Measurements from ENCODE around the gene CD44. TPM values are rescaled to one million over a fixed set of nuclear protein-coding genes. Genes with fewer than 3 reads are reported as not detected.

CD44 gene
- total RNA-seq, 1 experiment from 2014 or later, result 0.86 TPM

- no peak overlapping the region for H3K27ac ChIP-seq (ENCODE audit: low read length)
- DNase-seq, result no peak
- no peak overlapping the region for H2AFZ ChIP-seq (ENCODE audit: low read length)
- no peak overlapping the region for H3K9ac ChIP-seq (ENCODE audit: low read length)
- H3K4me2 ChIP-seq (ENCODE audit: low read depth, low read length, poor library complexity, severe bottlenecking), result no peak overlapping the region
- no peaks in the 10 kb centered on the region for H3K36me3 ChIP-seq (ENCODE audit: insufficient read depth, low read length)
- no peaks in the 10 kb centered on the region; the same call in 1 of the 2 replicates for H4K20me1 ChIP-seq (ENCODE audit: insufficient read depth, low read depth, low read length)
- H3K4me1 ChIP-seq (ENCODE audit: low read length), result peaks cover 13% of the 10 kb centered on the region
- H3K79me2 ChIP-seq (ENCODE audit: low read length), result no peaks in the 10 kb centered on the region
- no peaks in the 10 kb centered on the region for H3K9me2 ChIP-seq (replicated peaks; ENCODE audit: insufficient read depth, low read length)
- H3K9me3 ChIP-seq (ENCODE audit: low read length), result no peaks in the 10 kb centered on the region
- H3K4me3 ChIP-seq (ENCODE audit: low read length), result no peak overlapping the region
- no peaks in the 10 kb centered on the region for H3K27me3 ChIP-seq (ENCODE audit: low read length)
These were observed 28.5 kb downstream of the CD44 start for GRCh38 chr11:35167426-35167954.

DNA sequence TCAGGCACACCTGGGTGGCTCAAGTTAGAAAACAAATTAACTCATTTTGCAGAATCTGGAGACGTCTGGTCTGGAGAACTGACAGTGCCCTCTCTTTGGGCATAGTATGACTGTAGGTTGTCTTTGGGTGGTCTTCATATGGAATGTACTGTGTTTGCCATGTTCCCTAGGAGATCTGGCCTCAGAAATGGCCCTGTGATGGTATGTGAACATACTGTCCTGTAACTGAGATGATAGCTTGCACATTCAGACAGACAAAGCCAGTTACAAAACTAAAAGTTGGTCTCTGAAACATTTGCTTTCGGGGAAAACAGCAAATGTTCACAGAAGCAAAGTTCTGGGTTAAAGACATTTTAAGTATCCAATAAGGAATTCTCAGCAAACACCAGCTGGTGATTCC, 29.7 kb downstream of the CD44 start:
- Histone ChIP-seq H3K4me2 (ENCODE audit: low read depth, low read length, poor library complexity, severe bottlenecking) (no peak overlapping the region), H3K4me3 (ENCODE audit: low read length) (no peak overlapping the region), H3K9ac (ENCODE audit: low read length) (no peak overlapping the region), H2AFZ (ENCODE audit: low read length) (no peak overlapping the region), H3K4me1 (ENCODE audit: low read length) (peaks cover 12% of the 10 kb centered on the region), H3K79me2 (ENCODE audit: low read length) (no peaks in the 10 kb centered on the region), H3K27ac (ENCODE audit: low read length) (no peak overlapping the region), H4K20me1 (ENCODE audit: insufficient read depth, low read depth, low read length) (no peaks in the 10 kb centered on the region; the same call in 1 of the 2 replicates), H3K9me3 (ENCODE audit: low read length) (no peaks in the 10 kb centered on the region), H3K36me3 (ENCODE audit: insufficient read depth, low read length) (no peaks in the 10 kb centered on the region), H3K9me2 (replicated peaks; ENCODE audit: insufficient read depth, low read length) (no peaks in the 10 kb centered on the region), H3K27me3 (ENCODE audit: low read length) (no peaks in the 10 kb centered on the region)
- no peak for DNase-seq

GRCh38 chr11:35169112-35169511, 30.1 kb downstream of the CD44 start:
- no peak overlapping the region for H3K4me3 ChIP-seq (ENCODE audit: low read length)
- no peak overlapping the region for H3K9ac ChIP-seq (ENCODE audit: low read length)
- H3K27me3 ChIP-seq (ENCODE audit: low read length), result no peaks in the 10 kb centered on the region
- no peak for DNase-seq
- H3K4me2 ChIP-seq (ENCODE audit: low read depth, low read length, poor library complexity, severe bottlenecking), result no peak overlapping the region
- H3K27ac ChIP-seq (ENCODE audit: low read length), result no peak overlapping the region
- peaks cover 8% of the 10 kb centered on the region for H3K4me1 ChIP-seq (ENCODE audit: low read length)
- H3K9me3 ChIP-seq (ENCODE audit: low read length), result no peaks in the 10 kb centered on the region
- no peaks in the 10 kb centered on the region for H3K9me2 ChIP-seq (replicated peaks; ENCODE audit: insufficient read depth, low read length)
- no peak overlapping the region for H2AFZ ChIP-seq (ENCODE audit: low read length)
- no peaks in the 10 kb centered on the region for H3K36me3 ChIP-seq (ENCODE audit: insufficient read depth, low read length)
- no peaks in the 10 kb centered on the region for H3K79me2 ChIP-seq (ENCODE audit: low read length)
- no peaks in the 10 kb centered on the region; the same call in 1 of the 2 replicates for H4K20me1 ChIP-seq (ENCODE audit: insufficient read depth, low read depth, low read length)

DNA sequence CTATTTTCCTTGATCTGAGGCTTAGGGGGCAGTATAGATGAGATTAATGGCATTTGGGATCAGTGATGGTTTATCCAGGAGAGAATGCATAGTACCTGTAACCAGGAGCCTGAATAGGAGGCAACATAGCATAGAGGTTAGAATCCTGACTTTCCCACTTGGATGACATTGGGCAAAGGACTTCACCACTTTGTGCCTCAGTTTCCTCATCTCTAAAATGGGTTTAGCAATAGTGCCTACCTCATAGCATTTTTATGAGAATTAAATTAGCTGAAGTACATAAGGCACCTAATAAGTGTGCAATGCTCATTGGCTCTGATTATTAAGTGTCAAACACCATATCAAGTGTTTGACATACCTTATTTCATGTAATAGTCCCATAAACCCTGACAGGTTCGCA, 30.8 kb downstream of the CD44 start:
- Histone ChIP-seq H3K4me1 (ENCODE audit: low read length) (peaks cover 8% of the 10 kb centered on the region), H3K4me2 (ENCODE audit: low read depth, low read length, poor library complexity, severe bottlenecking) (no peak overlapping the region), H2AFZ (ENCODE audit: low read length) (no peak overlapping the region), H3K36me3 (ENCODE audit: insufficient read depth, low read length) (no peaks in the 10 kb centered on the region), H3K27me3 (ENCODE audit: low read length) (no peaks in the 10 kb centered on the region), H3K9me3 (ENCODE audit: low read length) (no peaks in the 10 kb centered on the region), H3K4me3 (ENCODE audit: low read length) (no peak overlapping the region), H4K20me1 (ENCODE audit: insufficient read depth, low read depth, low read length) (no peaks in the 10 kb centered on the region; the same call in 1 of the 2 replicates), H3K79me2 (ENCODE audit: low read length) (no peaks in the 10 kb centered on the region), H3K27ac (ENCODE audit: low read length) (no peak overlapping the region), H3K9ac (ENCODE audit: low read length) (no peak overlapping the region), H3K9me2 (replicated peaks; ENCODE audit: insufficient read depth, low read length) (no peaks in the 10 kb centered on the region)
- no peak for DNase-seq

DNA sequence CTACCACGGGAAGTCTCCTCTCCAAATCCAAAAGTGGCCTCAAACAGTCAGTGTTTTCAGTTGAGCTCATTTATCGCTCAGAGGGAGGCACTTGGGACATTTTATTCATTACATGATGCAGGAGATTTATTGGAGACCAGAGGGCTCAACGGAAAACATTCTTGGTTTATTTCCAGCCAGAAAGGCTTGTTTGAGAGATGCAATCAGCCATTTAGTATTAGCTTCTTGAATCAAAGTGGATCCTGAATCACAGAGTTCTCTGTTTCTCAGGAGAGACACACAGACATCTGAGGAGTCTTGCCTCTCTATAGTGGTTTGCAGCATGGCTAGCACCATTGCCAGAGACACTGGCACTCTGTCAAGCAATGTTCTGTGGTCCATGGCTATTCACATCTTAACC, 31.5 kb downstream of the CD44 start:
- Histone ChIP-seq H3K4me3 (ENCODE audit: low read length) (no peak overlapping the region), H3K27me3 (ENCODE audit: low read length) (no peaks in the 10 kb centered on the region), H3K27ac (ENCODE audit: low read length) (no peak overlapping the region), H3K9me2 (replicated peaks; ENCODE audit: insufficient read depth, low read length) (no peaks in the 10 kb centered on the region), H2AFZ (ENCODE audit: low read length) (no peak overlapping the region), H3K9ac (ENCODE audit: low read length) (no peak overlapping the region), H4K20me1 (ENCODE audit: insufficient read depth, low read depth, low read length) (no peaks in the 10 kb centered on the region; the same call in 1 of the 2 replicates), H3K4me1 (ENCODE audit: low read length) (peaks cover 8% of the 10 kb centered on the region), H3K9me3 (ENCODE audit: low read length) (no peaks in the 10 kb centered on the region), H3K4me2 (ENCODE audit: low read depth, low read length, poor library complexity, severe bottlenecking) (no peak overlapping the region), H3K79me2 (ENCODE audit: low read length) (no peaks in the 10 kb centered on the region), H3K36me3 (ENCODE audit: insufficient read depth, low read length) (no peaks in the 10 kb centered on the region)
- DNase-seq, result no peak

DNA sequence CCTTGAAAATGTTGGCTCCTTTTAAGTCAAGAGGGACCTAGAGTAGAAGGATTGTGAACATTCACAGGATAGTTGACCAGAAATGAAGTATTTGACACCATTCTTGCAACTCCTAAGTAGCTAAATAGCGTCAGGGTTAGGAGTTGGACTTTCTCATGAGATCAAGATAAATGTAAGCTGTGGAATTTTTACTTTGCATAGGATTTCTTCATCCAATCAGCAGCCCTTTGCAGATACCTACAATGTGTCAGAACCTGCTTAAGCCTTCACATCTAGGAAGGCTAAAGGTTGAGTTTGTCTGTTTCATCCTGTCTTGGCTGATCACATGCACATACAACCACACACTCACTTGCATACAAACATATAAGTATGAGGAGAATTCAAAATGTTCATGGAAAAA, 32.3 kb downstream of the CD44 start:
- Histone ChIP-seq H3K9me3 (ENCODE audit: low read length) (no peaks in the 10 kb centered on the region), H3K4me1 (ENCODE audit: low read length) (peaks cover 8% of the 10 kb centered on the region), H3K79me2 (ENCODE audit: low read length) (no peaks in the 10 kb centered on the region)

GRCh38 chr11:35173011-35173511, 34.1 kb downstream of the CD44 start:
- Histone ChIP-seq H3K27me3 (ENCODE audit: low read length) (no peaks in the 10 kb centered on the region), H3K9me2 (replicated peaks; ENCODE audit: insufficient read depth, low read length) (no peaks in the 10 kb centered on the region), H3K27ac (ENCODE audit: low read length) (no peak overlapping the region), H4K20me1 (ENCODE audit: insufficient read depth, low read depth, low read length) (no peaks in the 10 kb centered on the region), H3K79me2 (ENCODE audit: low read length) (no peaks in the 10 kb centered on the region), H3K9me3 (ENCODE audit: low read length) (no peaks in the 10 kb centered on the region), H2AFZ (ENCODE audit: low read length) (no peak overlapping the region), H3K4me2 (ENCODE audit: low read depth, low read length, poor library complexity, severe bottlenecking) (no peak overlapping the region), H3K36me3 (ENCODE audit: insufficient read depth, low read length) (no peaks in the 10 kb centered on the region), H3K9ac (ENCODE audit: low read length) (no peak overlapping the region), H3K4me3 (ENCODE audit: low read length) (no peak overlapping the region), H3K4me1 (ENCODE audit: low read length) (peaks cover 8% of the 10 kb centered on the region)
- DNase-seq, result peak; percentile 55

More for the DNA sequence above, 32.3 kb downstream of the CD44 start:
- H3K36me3 ChIP-seq (ENCODE audit: insufficient read depth, low read length), result no peaks in the 10 kb centered on the region
- no peak overlapping the region for H3K9ac ChIP-seq (ENCODE audit: low read length)
- H3K27me3 ChIP-seq (ENCODE audit: low read length), result no peaks in the 10 kb centered on the region
- no peak overlapping the region for H3K4me3 ChIP-seq (ENCODE audit: low read length)
- no peak overlapping the region for H2AFZ ChIP-seq (ENCODE audit: low read length)
- DNase-seq, result no peak
- H4K20me1 ChIP-seq (ENCODE audit: insufficient read depth, low read depth, low read length), result no peaks in the 10 kb centered on the region
- H3K9me2 ChIP-seq (replicated peaks; ENCODE audit: insufficient read depth, low read length), result no peaks in the 10 kb centered on the region
- H3K27ac ChIP-seq (ENCODE audit: low read length), result no peak overlapping the region
- H3K4me2 ChIP-seq (ENCODE audit: low read depth, low read length, poor library complexity, severe bottlenecking), result no peak overlapping the region

DNA sequence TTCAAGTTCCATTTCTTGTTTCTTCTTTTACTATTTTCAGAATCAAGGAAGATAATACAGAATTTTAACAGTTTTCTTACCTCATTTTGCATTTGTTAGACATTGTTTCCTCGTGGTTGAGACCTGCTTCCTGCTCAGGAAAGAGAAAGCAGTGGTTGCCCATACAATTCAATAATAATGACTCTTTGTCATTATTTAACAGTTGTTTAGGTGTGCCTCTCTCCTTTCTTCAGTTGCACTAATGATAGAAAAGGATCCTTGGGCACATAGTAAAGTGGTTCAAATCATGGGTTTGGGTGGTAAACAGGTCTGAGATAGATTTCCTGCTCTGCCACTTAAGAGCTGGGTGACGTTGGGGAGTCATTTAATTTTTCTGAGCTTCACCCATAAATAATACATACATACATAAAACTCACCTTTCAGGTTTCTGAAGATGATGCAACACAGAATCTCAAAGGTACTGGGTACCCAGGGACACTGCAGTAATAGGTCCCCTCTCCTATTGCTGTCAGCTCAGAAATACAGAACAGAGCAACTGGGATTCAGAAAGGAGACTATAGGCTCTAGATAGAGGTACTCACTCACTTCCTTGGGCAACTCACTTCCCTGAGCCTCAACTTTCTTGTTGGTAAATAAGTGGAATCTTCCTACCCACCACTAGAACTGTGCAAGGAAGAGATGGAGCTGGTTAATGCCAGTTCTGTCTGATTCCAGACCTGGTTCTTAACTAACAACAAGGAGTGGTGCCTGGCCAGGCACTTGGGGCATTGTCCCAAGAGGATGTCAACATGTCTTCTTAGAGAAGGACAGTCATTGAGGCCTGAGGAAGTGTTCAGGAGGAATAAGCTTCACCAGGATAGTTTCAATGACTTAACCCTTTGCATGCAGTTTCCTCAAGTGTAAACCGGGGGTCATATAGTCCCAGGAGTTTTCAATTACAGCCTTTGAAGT, 34.9 kb downstream of the CD44 start:
- Histone ChIP-seq H3K79me2 (ENCODE audit: low read length) (no peaks in the 10 kb centered on the region), H2AFZ (ENCODE audit: low read length) (no peak overlapping the region), H3K9me2 (replicated peaks; ENCODE audit: insufficient read depth, low read length) (no peaks in the 10 kb centered on the region), H3K4me2 (ENCODE audit: low read depth, low read length, poor library complexity, severe bottlenecking) (no peak overlapping the region), H3K9me3 (ENCODE audit: low read length) (no peaks in the 10 kb centered on the region), H3K9ac (ENCODE audit: low read length) (no peak overlapping the region), H3K27ac (ENCODE audit: low read length) (no peak overlapping the region), H3K4me3 (ENCODE audit: low read length) (no peak overlapping the region), H4K20me1 (ENCODE audit: insufficient read depth, low read depth, low read length) (no peaks in the 10 kb centered on the region), H3K36me3 (ENCODE audit: insufficient read depth, low read length) (no peaks in the 10 kb centered on the region), H3K27me3 (ENCODE audit: low read length) (no peaks in the 10 kb centered on the region), H3K4me1 (ENCODE audit: low read length) (peaks cover 8% of the 10 kb centered on the region)
- no peak for DNase-seq
